Omental fat pad (tissue), 4 donors: ENCODE measurements around the gene LTA4H. TPM values are rescaled to one million over a fixed set of nuclear protein-coding genes. Genes with fewer than 3 reads are reported as not detected.

Experiments used
- ATAC-seq: fragments of 150-250 bp; one replicate; pipeline ENCODE4 v1.9.1; 2016; ENCODE audit warnings: mild to moderate bottlenecking, moderate library complexity; ENCODE audit not compliant: low FRiP score
- DNase-seq: peaks from one replicate; pipeline ENCODE4 v3.0.0-alpha.2; 2019; ENCODE audit warnings: low spot score
- CTCF ChIP-seq, 3 donors: fragments of 450-650 bp; IDR thresholded peaks; one replicate each; pipeline ENCODE4 v1.5.1; 2016 to 2017; ENCODE audit warnings: antibody characterized with exemption in 3 of 3, mild to moderate bottlenecking in 3 of 3, moderate library complexity in 2 of 3
- total RNA-seq, 4 donors: library from RNA; depleted of rRNA; stranded (reverse); fragments of >200 nt; gene quantifications; one replicate each; pipeline ENCODE4 v1.1.0, GENCODE V29; 2016

Gene LTA4H
- total RNA-seq, 4 donors from 2014 or later: 60.8 to 77.8 (median 70.0) TPM

GRCh38 chr12:95988506-95989275 lies 46.7 kb downstream of the LTA4H start:
- TF ChIP-seq CTCF (IDR thresholded peaks at IDR 0.05): no peak
- DNase-seq: no peak
- ATAC-seq: no peak

DNA sequence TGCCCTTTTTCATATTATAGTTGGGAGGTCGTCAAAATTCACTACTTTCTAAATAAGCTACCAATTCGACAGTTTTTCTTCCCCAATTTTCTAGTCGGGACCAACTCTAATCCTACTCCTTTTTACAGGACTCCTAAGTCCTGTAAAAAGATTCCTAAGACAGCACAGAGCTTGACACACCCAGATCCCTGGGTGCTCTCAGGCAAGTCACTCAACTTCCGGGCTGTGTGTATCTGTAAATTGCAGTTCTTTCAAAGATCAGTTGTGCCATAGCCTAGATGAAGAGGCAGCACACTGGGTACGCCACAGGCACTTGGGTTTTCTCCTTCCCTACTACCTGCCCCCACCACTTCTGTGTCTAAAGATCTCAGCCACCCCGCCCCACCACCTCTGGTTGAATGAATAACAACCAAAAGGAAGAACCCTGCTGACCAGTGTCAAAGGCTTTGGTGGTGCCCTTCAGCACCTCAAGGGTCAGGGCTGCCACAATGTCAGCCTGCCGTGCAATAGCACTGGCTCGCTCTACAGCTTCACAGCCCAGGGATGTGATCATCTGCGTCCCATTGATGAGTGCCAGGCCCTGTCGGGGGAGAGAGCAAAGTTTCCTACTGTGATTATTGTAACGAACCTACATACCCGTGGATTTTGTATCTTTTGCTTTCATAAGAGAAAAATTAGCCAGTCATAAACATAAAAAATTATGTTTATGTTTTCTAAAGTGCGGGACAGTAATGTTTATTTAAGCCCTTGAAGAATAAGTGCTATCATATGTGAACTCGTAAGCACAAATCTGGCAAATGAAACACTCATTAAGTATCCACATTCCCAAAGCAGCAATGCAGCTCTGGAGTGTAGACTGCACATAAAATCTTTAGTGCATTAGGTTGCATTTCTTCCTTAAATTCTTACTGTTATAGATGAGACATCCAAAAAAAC lies 48.5 kb downstream of the LTA4H start:
- no peak for TF ChIP-seq CTCF (IDR thresholded peaks at IDR 0.05)
- no peak for DNase-seq
- no peak for ATAC-seq

DNA sequence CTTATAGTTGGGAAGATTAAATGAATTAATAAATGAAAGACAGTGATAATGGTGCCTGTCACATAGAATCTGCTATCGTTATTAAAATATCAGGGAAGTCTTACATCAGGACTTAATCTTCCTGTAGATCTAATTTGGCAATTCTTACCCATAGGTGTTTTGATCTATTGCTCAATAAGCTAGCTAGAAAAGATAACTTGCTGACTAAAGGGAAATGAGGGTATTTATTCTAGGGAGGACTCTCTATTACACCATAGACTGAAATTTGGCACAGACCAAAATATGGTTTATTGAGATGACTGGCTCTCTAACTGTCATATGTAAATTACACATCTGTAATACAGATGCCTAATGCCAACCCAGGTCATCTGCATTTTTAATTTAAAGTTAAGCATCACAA lies 50.7 kb downstream of the LTA4H start:
- ATAC-seq (no peak), DNase-seq (no peak)
- TF ChIP-seq CTCF (IDR thresholded peaks at IDR 0.05): no peak

- ATAC-seq (no peak), DNase-seq (no peak)
- no peak for TF ChIP-seq CTCF (IDR thresholded peaks at IDR 0.05)
Observed at GRCh38 chr12:95982602-95983001, 52.8 kb downstream of the LTA4H start.

DNA sequence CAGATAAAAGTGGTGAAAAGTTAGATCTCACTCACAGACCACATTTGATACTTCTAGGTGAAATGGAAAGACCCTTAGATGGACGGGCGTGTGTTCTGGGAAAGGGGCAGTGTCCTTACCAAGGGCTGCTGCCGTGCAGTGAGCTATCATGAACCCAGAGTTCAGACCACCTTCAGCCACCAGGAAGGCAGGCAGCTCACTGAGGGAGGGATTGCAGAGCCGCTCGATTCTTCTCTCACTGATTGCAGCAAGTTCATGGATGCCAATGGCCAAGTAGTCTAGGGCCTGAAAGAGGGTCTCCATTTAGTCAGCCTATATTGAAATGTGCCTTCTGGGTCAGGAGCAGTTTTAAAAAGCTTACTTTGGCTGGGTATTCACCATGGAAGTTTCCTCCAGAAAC lies 55.0 kb downstream of the LTA4H start:
- DNase-seq (no peak), ATAC-seq (no peak)
- TF ChIP-seq CTCF (IDR thresholded peaks at IDR 0.05): no peak

GRCh38 chr12:95978774-95979173 lies 56.6 kb downstream of the LTA4H start:
- ATAC-seq (no peak), DNase-seq (no peak)
- TF ChIP-seq CTCF (IDR thresholded peaks at IDR 0.05): no peak
